BLaER1 (cell line): ENCODE measurements around the gene SLC43A1.
"Not testable (repeated sequence)": the region's sequence is repeated elsewhere in the genome, so short reads cannot be mapped to it uniquely, and the experiment has no call there.

Source experiments
- H3K27ac ChIP-seq: shearing (Covaris generic); formaldehyde crosslinking; 2 replicates; pipeline ENCODE4 v1.8.1; 2022
- H3K27me3 ChIP-seq: shearing (Covaris generic); formaldehyde crosslinking; 2 replicates; pipeline ENCODE4 v1.8.1; 2022
- H3K36me3 ChIP-seq: shearing (Covaris generic); formaldehyde crosslinking; 2 replicates; pipeline ENCODE4 v1.8.1; 2022
- H3K4me1 ChIP-seq: shearing (Covaris generic); formaldehyde crosslinking; 2 replicates; pipeline ENCODE4 v1.8.1; 2022
- H3K4me2 ChIP-seq: shearing (Covaris generic); formaldehyde crosslinking; 2 replicates; pipeline ENCODE4 v1.8.1; 2022
- H3K4me3 ChIP-seq: shearing (Covaris generic); formaldehyde crosslinking; 2 replicates; pipeline ENCODE4 v1.8.1; 2022
- H3K9ac ChIP-seq: shearing (Covaris generic); formaldehyde crosslinking; 2 replicates; pipeline ENCODE4 v1.8.1; 2022
- H3K9me3 ChIP-seq: shearing (Covaris generic); formaldehyde crosslinking; 2 replicates; pipeline ENCODE4 v1.8.1; 2022
- H4K20me1 ChIP-seq: shearing (Covaris generic); formaldehyde crosslinking; 2 replicates; pipeline ENCODE4 v1.8.1; 2022
- Cebpa-rat ChIP-seq: shearing (Covaris generic); IDR thresholded peaks from 2 replicates; pipeline ENCODE4 v1.8.1; 2022

Gene SLC43A1

DNA sequence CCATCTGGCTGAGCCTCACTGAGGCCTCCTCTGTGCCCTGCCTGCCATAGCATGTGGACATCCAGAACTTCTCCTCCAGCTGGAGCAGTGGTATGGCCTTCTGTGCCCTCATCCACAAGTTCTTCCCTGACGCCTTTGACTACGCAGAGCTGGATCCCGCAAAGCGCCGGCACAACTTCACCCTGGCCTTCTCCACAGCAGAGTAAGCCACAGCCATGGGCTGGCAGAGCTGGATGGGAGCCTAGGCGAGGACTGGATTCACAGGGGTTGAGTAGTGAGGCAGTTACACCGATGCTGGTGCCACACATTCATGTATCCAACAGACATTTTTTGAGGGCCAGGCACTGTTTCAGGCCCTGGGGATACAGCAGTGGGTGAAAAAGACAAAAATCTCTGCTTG lies 30.9 kb upstream of the SLC43A1 start:
- Histone ChIP-seq H3K4me3 (no peak overlapping the region), H3K4me2 (no peak overlapping the region), H3K9me3 (no peaks in the 10 kb centered on the region), H3K27me3 (no peaks in the 10 kb centered on the region), H3K4me1 (peaks cover 17% of the 10 kb centered on the region), H4K20me1 (no peaks in the 10 kb centered on the region), H3K9ac (no peak overlapping the region), H3K36me3 (peaks cover 29% of the 10 kb centered on the region), H3K27ac (no peak overlapping the region)
- no peak for TF ChIP-seq Cebpa-rat

DNA sequence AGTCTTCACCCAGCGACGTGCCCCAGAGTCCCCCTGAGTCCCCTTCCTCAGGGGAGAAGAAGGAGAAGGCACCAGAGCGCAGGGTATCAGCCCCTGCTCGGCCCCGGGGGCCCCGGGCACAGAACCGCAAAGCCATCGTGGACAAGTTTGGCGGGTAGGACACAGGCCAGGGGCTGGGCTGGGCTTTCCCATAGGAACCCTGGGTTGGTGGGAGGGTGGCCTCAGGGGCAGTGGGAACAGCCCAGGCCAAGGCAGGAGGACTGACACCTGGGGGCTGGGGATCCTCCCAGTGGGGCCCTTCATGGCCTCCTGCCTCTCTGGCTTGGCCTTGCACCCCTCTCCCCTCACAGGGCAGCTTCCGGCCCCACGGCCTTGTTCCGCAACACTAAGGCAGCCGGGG lies 30.4 kb upstream of the SLC43A1 start:
- no peak overlapping the region for H3K4me3 ChIP-seq
- H3K4me1 ChIP-seq = peaks cover 17% of the 10 kb centered on the region
- no peaks in the 10 kb centered on the region for H3K9me3 ChIP-seq
- H3K27me3 ChIP-seq = no peaks in the 10 kb centered on the region
- H3K36me3 ChIP-seq = peaks cover 23% of the 10 kb centered on the region
- H3K27ac ChIP-seq = no peak overlapping the region
- H4K20me1 ChIP-seq = no peaks in the 10 kb centered on the region
- no peak for TF ChIP-seq Cebpa-rat
- no peak overlapping the region for H3K4me2 ChIP-seq
- H3K9ac ChIP-seq = no peak overlapping the region

- no peak overlapping the region for H3K9ac ChIP-seq
- H3K4me2 ChIP-seq = no peak overlapping the region
- no peaks in the 10 kb centered on the region for H4K20me1 ChIP-seq
- no peak overlapping the region for H3K4me3 ChIP-seq
- peaks cover 17% of the 10 kb centered on the region for H3K4me1 ChIP-seq
- no peak overlapping the region for H3K27ac ChIP-seq
- peaks cover 10% of the 10 kb centered on the region for H3K36me3 ChIP-seq
- no peak for TF ChIP-seq Cebpa-rat
- no peaks in the 10 kb centered on the region for H3K27me3 ChIP-seq
- H3K9me3 ChIP-seq = no peaks in the 10 kb centered on the region
Measured at GRCh38 chr11:57544566-57544965, 29.1 kb upstream of the SLC43A1 start.

GRCh38 chr11:57543593-57543992 lies 28.1 kb upstream of the SLC43A1 start:
- Histone ChIP-seq H3K9ac (no peak overlapping the region), H3K4me2 (no peak overlapping the region), H3K27me3 (no peaks in the 10 kb centered on the region), H3K4me1 (peaks cover 17% of the 10 kb centered on the region), H3K4me3 (no peak overlapping the region), H3K27ac (no peak overlapping the region), H4K20me1 (no peaks in the 10 kb centered on the region), H3K36me3 (peaks cover under 1% of the 10 kb centered on the region; the same call in 1 of the 2 replicates), H3K9me3 (no peaks in the 10 kb centered on the region)
- TF ChIP-seq Cebpa-rat = no peak

DNA sequence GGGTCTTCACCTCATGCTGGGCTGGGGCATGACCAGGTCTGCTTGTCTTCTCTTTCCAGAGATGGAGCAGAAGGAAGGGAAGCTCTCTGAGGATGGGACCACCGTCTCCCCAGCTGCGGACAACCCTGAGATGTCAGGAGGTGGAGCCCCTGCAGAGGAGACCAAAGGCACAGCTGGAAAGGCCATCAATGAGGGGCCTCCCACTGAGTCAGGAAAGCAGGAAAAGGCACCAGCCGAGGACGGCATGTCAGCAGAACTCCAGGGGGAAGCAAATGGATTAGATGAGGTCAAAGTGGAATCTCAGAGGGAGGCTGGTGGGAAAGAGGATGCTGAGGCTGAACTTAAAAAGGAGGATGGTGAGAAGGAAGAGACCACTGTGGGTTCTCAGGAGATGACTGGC lies 27.1 kb upstream of the SLC43A1 start:
- TF ChIP-seq Cebpa-rat = no peak
- H3K27me3 ChIP-seq = no peaks in the 10 kb centered on the region
- no peak overlapping the region for H3K4me3 ChIP-seq
- no peaks in the 10 kb centered on the region for H4K20me1 ChIP-seq
- no peaks in the 10 kb centered on the region for H3K36me3 ChIP-seq
- H3K4me1 ChIP-seq = peaks cover 8% of the 10 kb centered on the region
- H3K27ac ChIP-seq = no peak overlapping the region
- no peak overlapping the region for H3K4me2 ChIP-seq
- no peak overlapping the region for H3K9ac ChIP-seq
- no peaks in the 10 kb centered on the region for H3K9me3 ChIP-seq

- no peak overlapping the region for H3K27ac ChIP-seq
Measured at GRCh38 chr11:57541169-57541568, 25.7 kb upstream of the SLC43A1 start.

GRCh38 chr11:57539342-57539741 lies 23.8 kb upstream of the SLC43A1 start:
- H3K36me3 ChIP-seq = no peaks in the 10 kb centered on the region
- H3K4me1 ChIP-seq = no peaks in the 10 kb centered on the region
- TF ChIP-seq Cebpa-rat = no peak
- H3K4me3 ChIP-seq = no peak overlapping the region
- no peaks in the 10 kb centered on the region for H3K27me3 ChIP-seq
- no peak overlapping the region for H3K27ac ChIP-seq
- no peak overlapping the region for H3K9ac ChIP-seq
- H3K4me2 ChIP-seq = no peak overlapping the region
- no peaks in the 10 kb centered on the region for H4K20me1 ChIP-seq
- H3K9me3 ChIP-seq = no peaks in the 10 kb centered on the region

More at GRCh38 chr11:57541169-57541568, 25.7 kb upstream of the SLC43A1 start:
- Histone ChIP-seq H3K4me1 (no peaks in the 10 kb centered on the region), H3K4me3 (no peak overlapping the region), H3K4me2 (no peak overlapping the region), H3K27me3 (no peaks in the 10 kb centered on the region), H3K9me3 (no peaks in the 10 kb centered on the region), H3K36me3 (no peaks in the 10 kb centered on the region), H4K20me1 (no peaks in the 10 kb centered on the region), H3K9ac (no peak overlapping the region)
- no peak for TF ChIP-seq Cebpa-rat

GRCh38 chr11:57536947-57537619 lies 21.6 kb upstream of the SLC43A1 start, which contains the start of gene SMTNL1:
Gene SMTNL1 (plus strand): TSS chr11:57537595. CDS start chr11:57542643, 5,048 bp downstream.
- Histone ChIP-seq H3K9ac (no peak within 1 kb of the TSS), H3K4me1 (no peaks in the 10 kb centered on the region), H4K20me1 (no peaks in the 10 kb centered on the region), H3K27me3 (no peaks in the 10 kb centered on the region), H3K36me3 (no peaks in the 10 kb centered on the region), H3K4me2 (no peak within 1 kb of the TSS), H3K9me3 (no peaks in the 10 kb centered on the region), H3K27ac (no peak within 1 kb of the TSS), H3K4me3 (no peak within 1 kb of the TSS)
- no peak for TF ChIP-seq Cebpa-rat

GRCh38 chr11:57534449-57534848 lies 18.9 kb upstream of the SLC43A1 start:
- H3K9ac ChIP-seq, H3K36me3 ChIP-seq, H4K20me1 ChIP-seq, H3K4me3 ChIP-seq, H3K27me3 ChIP-seq, H3K4me2 ChIP-seq, H3K27ac ChIP-seq, H3K9me3 ChIP-seq: not testable (repeated sequence)
- H3K4me1 ChIP-seq = peaks cover 17% of the 10 kb centered on the region

- peaks cover 12% of the 10 kb centered on the region for H4K20me1 ChIP-seq
- TF ChIP-seq Cebpa-rat = no peak
- H3K27ac ChIP-seq = peak within 1 kb of the TSS; percentile 93
- H3K4me2 ChIP-seq = peak within 1 kb of the TSS; percentile 87
- peak within 1 kb of the TSS; percentile 86 for H3K4me3 ChIP-seq
- H3K4me1 ChIP-seq = peaks cover 26% of the 10 kb centered on the region
- H3K27me3 ChIP-seq = no peaks in the 10 kb centered on the region
- peaks cover 27% of the 10 kb centered on the region for H3K36me3 ChIP-seq
- peak within 1 kb of the TSS; percentile 90 for H3K9ac ChIP-seq
- H3K9me3 ChIP-seq = no peaks in the 10 kb centered on the region
Measured at GRCh38 chr11:57530596-57531507, 15.3 kb upstream of the SLC43A1 start, which contains the start of gene TIMM10. Gene TIMM10 (minus strand): TSS chr11:57530754. CDS start chr11:57530189, 565 bp downstream.
